GM18526 (cell line): ENCODE data around the gene MARS1.

Source experiments
- POLR2A ChIP-seq: IDR thresholded peaks from 3 replicates; pipeline ENCODE4 v1.6.1; 2011; ENCODE audit not compliant: insufficient read length; ENCODE audit errors: extremely low read depth

The MARS1 gene

GRCh38 chr12:57465747-57466505, 21.9 kb upstream of the MARS1 start:
- no peak for TF ChIP-seq POLR2A

DNA sequence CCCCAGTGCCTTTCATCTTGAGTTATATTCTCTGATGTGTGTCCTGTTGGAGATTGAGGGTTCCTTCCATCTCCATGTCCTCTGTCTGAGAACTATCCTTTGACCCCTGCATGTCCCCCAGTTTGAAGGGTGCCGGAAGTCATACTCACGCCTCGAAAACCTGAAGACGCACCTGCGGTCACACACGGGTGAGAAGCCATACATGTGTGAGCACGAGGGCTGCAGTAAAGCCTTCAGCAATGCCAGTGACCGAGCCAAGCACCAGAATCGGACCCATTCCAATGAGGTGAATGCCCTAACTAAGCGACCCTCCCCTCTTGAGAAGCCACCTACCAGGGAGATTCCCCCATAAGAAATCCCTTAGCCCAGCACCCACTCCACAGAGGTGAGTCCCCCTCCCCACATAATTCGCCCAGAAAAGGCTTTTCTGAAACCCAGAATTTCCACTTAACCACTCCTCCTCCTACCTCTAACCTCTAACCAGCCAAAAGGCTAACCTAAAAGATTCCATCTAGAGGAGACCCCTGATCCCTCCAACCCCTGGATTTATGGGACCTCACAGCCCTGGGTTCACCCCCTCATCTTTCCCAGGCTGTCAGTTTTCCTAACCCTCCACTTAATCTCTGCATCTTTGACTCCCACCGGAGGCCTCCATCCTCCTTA, 20.5 kb upstream of the MARS1 start:
- no peak for TF ChIP-seq POLR2A

DNA sequence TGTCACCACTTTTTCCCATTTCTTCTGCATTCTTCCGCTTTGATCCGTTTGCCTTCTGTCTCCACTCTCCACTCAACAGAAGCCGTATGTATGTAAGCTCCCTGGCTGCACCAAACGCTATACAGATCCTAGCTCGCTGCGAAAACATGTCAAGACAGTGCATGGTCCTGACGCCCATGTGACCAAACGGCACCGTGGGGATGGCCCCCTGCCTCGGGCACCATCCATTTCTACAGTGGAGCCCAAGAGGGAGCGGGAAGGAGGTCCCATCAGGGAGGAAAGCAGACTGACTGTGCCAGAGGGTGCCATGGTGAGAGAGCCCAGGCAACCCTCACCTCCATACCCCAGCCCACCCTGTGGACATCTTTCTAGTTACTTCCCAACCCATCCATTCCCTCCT, 20.0 kb upstream of the MARS1 start:
- no peak for TF ChIP-seq POLR2A

DNA sequence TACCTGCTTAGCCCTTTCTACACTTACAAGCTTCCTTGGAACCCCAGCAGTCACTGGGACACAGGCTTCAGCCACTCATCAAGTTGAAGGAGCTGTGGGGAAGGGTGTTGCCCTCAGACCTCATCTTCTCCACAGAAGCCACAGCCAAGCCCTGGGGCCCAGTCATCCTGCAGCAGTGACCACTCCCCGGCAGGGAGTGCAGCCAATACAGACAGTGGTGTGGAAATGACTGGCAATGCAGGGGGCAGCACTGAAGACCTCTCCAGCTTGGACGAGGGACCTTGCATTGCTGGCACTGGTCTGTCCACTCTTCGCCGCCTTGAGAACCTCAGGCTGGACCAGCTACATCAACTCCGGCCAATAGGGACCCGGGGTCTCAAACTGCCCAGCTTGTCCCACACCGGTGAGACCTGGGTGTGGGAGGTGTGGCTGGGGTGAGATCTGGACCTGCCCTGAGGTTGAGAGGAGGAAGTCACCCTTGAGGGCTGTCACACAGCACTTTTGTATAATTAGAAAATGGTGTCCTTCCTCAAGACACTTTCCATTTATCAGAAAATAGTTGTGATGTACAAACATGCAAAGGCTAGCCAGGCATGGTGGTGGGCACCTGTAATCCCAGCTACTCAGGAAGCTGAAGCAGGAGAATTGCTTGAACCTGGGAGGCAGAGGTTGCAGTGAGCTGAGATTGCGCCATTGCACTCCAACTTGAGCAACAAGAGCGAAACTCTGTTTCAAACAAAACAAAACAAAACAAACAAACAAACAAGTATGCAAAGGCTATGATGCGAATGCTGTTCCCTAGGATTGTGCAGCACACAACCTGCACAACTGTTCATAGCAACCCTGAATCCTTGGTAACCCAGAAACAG, 18.3 kb upstream of the MARS1 start:
- no peak for TF ChIP-seq POLR2A

DNA sequence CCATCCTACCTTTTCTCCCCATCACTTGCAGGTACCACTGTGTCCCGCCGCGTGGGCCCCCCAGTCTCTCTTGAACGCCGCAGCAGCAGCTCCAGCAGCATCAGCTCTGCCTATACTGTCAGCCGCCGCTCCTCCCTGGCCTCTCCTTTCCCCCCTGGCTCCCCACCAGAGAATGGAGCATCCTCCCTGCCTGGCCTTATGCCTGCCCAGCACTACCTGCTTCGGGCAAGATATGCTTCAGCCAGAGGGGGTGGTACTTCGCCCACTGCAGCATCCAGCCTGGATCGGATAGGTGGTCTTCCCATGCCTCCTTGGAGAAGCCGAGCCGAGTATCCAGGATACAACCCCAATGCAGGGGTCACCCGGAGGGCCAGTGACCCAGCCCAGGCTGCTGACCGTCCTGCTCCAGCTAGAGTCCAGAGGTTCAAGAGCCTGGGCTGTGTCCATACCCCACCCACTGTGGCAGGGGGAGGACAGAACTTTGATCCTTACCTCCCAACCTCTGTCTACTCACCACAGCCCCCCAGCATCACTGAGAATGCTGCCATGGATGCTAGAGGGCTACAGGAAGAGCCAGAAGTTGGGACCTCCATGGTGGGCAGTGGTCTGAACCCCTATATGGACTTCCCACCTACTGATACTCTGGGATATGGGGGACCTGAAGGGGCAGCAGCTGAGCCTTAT, 17.4 kb upstream of the MARS1 start:
- TF ChIP-seq POLR2A, result no peak

DNA sequence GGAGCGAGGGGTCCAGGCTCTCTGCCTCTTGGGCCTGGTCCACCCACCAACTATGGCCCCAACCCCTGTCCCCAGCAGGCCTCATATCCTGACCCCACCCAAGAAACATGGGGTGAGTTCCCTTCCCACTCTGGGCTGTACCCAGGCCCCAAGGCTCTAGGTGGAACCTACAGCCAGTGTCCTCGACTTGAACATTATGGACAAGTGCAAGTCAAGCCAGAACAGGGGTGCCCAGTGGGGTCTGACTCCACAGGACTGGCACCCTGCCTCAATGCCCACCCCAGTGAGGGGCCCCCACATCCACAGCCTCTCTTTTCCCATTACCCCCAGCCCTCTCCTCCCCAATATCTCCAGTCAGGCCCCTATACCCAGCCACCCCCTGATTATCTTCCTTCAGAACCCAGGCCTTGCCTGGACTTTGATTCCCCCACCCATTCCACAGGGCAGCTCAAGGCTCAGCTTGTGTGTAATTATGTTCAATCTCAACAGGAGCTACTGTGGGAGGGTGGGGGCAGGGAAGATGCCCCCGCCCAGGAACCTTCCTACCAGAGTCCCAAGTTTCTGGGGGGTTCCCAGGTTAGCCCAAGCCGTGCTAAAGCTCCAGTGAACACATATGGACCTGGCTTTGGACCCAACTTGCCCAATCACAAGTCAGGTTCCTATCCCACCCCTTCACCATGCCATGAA, 16.8 kb upstream of the MARS1 start:
- TF ChIP-seq POLR2A, result no peak

DNA sequence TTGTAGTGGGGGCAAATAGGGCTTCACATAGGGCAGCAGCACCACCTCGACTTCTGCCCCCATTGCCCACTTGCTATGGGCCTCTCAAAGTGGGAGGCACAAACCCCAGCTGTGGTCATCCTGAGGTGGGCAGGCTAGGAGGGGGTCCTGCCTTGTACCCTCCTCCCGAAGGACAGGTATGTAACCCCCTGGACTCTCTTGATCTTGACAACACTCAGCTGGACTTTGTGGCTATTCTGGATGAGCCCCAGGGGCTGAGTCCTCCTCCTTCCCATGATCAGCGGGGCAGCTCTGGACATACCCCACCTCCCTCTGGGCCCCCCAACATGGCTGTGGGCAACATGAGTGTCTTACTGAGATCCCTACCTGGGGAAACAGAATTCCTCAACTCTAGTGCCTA, 16.2 kb upstream of the MARS1 start:
- no peak for TF ChIP-seq POLR2A

GRCh38 chr12:57472391-57472790, 15.5 kb upstream of the MARS1 start:
- no peak for TF ChIP-seq POLR2A

- no peak for TF ChIP-seq POLR2A
Observed at GRCh38 chr12:57473392-57473791, 14.5 kb upstream of the MARS1 start.

DNA sequence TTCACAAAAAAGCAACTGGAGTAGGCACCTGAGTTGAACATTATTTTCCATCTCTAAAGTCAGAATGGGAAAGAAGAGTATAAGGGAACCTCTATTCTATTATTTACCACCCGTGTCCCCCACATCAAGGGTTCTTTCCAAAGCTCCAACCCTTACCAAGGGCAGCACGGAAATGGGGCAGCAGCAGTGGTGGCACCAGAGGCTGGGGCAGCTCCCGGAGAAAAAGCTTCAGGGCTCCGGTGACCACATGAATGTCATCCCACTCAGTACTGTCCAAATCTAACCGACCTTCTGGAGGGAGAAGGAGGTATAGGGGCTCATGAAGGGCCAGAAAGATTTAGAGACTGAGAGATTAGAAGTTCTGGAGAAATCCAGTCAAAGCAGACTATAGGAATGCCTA, 14.0 kb upstream of the MARS1 start:
- TF ChIP-seq POLR2A, result no peak

DNA sequence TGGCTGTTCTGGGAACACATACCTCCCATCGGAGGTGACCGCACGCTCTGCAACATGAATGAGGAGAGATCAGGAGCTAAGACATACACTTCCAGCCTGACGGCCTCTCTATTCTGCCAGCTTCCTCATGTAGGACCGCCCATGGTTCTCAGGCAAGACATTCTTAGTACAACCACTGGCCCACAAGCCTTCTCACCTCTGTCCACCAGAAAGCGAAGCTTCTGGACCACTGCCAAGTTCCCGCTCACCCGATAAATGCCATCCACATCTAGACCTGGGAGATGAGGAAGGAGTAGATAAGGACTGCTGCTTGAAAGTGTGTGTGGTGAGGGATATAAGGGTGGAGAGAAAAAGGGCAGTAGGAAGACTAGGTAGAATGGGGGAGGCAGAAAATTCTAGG, 13.4 kb upstream of the MARS1 start:
- no peak for TF ChIP-seq POLR2A

- no peak for TF ChIP-seq POLR2A
Observed at GRCh38 chr12:57474862-57475261, 13.0 kb upstream of the MARS1 start.

DNA sequence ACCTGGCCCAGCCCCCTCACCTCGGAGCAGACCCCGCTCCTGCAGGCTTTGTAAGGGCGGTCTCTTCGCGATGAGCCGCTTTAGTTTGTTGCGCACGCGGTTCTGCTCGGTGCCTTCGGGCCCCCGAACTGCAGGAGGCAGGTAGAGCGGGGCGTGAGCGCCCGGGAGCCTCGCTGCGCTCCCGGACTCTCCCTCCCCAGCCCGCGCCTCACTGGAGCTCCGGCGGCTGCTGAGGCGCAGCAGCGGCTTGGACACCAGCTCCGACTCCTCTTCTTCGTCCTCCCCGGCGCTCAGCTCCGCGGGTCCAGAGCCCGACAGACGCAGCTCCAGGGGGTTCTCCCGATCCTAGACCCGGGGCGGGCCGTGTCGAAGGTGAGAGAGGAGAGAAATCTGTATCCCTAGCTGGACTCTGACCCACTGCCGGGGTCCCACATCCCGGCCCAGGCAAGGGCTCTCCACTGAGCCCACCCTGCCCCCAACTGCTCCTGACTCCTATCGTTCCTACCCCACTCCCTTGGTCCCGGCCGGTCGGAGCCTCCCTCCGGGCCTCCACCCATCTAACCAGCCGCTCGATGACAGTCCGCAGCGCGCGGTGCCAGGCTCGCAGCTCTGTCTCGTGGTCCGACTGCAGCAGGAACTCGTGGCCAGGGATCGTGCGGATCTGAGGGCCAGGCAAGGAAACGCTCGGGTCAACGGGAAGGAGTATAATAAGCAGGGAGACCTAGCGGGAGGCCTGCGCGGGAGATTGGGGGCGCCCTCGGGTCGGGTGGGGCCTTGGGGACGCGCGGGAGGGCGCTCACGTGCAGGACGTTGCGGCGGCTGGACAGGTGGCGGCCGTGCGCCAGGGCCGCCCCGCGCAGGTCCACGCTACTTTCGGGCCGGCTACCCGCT, 12.4 kb upstream of the MARS1 start:
- no peak for TF ChIP-seq POLR2A
